Measurements from ENCODE around the gene ADRB1. TPM values are rescaled to one million over a fixed set of nuclear protein-coding genes. Genes with fewer than 3 reads are reported as not detected.

The ADRB1 gene
- total RNA-seq: not detected

DNA sequence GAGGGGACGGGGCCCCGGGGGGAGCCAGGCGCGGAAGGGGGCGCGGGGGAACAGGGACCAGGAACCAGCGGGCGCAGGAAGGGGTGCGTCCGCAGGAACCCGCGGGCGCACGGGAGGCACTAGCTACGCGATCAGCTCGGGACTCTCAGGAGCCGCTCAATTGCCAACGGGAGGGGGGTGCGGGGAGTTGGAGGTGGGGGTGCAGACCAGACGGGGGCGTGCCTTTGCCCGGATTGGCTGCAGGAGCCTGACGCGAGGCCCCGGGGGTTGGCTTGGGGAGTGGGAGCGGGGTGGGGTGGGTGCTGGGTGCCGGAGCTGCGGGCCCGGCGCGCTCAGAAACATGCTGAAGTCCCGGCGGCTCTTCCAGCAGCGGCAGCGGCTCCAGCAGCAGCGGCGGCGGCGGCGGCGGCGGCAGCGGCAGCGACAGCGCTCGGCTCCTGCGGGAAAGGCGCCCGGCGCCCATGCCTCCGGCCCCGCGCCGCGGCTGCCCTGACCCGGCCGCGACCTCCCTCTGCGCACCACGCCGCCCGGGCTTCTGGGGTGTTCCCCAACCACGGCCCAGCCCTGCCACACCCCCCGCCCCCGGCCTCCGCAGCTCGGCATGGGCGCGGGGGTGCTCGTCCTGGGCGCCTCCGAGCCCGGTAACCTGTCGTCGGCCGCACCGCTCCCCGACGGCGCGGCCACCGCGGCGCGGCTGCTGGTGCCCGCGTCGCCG lies at the start of gene ADRB1:
ADRB1 (plus strand) TSS at position 335 of the 715 bp plus-strand sequence; CDS start at position 602, 267 bp downstream.

Other genes with a start within 250 kb of the ADRB1 start
- gene DCLRE1A, start 189.8 kb upstream of the ADRB1 start, total RNA-seq: 10 to 100 TPM; 11.2 to 11.4 TPM
- 10 to 100 TPM; 20.7 to 22.1 TPM for gene NHLRC2, start 189.2 kb upstream of the ADRB1 start, total RNA-seq
- 10 to 100 TPM; 20.0 to 21.2 TPM for gene CCDC186, start 130.3 kb downstream of the ADRB1 start, total RNA-seq
- gene TDRD1, start 135.5 kb downstream of the ADRB1 start, total RNA-seq: under 1 TPM; 0.35 to 0.55 TPM
- not detected for gene VWA2, start 195.4 kb downstream of the ADRB1 start, total RNA-seq

Measured in activated naive CD4-positive, alpha-beta T cell treated with anti-CD3 and anti-CD28 coated beads, Interleukin-2, amount 10 ng/mL, durations not matched to agents 5 hours and 36 hours (primary cell).